ENCODE data around the gene CBLN4. TPM values are rescaled to one million over a fixed set of nuclear protein-coding genes. Genes with fewer than 3 reads are reported as not detected.

Gene CBLN4
- total RNA-seq (not detected), polyA plus RNA-seq (not detected)
- long read RNA-seq, donor 1 = 0 reads
- long read RNA-seq, donor 2 = 0 reads
- long read RNA-seq, donor 3 = 0 reads

DNA sequence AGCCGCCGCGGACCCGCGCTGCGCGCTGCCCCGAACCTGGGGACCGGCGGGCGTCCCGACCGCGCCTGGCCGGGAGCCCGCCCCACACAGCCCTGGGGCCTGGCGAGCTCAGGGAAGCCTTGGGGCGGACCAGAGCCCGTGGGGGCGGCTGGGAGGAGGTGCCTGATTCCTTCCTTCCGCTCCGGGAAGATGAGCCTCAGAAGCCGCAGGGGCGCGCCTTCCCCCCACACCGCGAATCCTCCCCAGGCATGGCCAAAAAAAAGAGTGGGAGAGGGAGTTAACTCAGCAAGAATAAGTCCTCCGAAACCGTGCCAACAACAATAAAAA, at the start of gene CBLN4:
CBLN4 (minus strand) TSS at position 131 of the 327 bp plus-strand sequence. CDS start 1,348 bp downstream, outside the sequence.
- 1 to 3% methylated on average over 29 of the region's 29 CpGs for WGBS, 2 donors
- DNase-seq = no peak
- no peak for ATAC-seq
- TF ChIP-seq, protein P1, sequence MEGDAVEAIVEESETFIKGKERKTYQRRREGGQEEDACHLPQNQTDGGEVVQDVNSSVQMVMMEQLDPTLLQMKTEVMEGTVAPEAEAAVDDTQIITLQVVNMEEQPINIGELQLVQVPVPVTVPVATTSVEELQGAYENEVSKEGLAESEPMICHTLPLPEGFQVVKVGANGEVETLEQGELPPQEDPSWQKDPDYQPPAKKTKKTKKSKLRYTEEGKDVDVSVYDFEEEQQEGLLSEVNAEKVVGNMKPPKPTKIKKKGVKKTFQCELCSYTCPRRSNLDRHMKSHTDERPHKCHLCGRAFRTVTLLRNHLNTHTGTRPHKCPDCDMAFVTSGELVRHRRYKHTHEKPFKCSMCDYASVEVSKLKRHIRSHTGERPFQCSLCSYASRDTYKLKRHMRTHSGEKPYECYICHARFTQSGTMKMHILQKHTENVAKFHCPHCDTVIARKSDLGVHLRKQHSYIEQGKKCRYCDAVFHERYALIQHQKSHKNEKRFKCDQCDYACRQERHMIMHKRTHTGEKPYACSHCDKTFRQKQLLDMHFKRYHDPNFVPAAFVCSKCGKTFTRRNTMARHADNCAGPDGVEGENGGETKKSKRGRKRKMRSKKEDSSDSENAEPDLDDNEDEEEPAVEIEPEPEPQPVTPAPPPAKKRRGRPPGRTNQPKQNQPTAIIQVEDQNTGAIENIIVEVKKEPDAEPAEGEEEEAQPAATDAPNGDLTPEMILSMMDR (IDR thresholded peaks at IDR 0.05) = no peak
- H3K4me1 ChIP-seq = peaks cover 0 to 11% (median 0%) of the 10 kb centered on the region in 9 donors
- H3K4me3 ChIP-seq = peak within 1 kb of the TSS in 3 of 10 donors; percentile 1 to 8 (median 7)
- no peak within 1 kb of the TSS for H3K27ac ChIP-seq
- no peaks in the 10 kb centered on the region for H3K9me3 ChIP-seq
- intact Hi-C loops (cut with DNase I) = no loop called here
- H3K27me3 ChIP-seq = peaks cover 17 to 75% (median 63%) of the 10 kb centered on the region in 7 donors
- H3K36me3 ChIP-seq = no peaks in the 10 kb centered on the region

DNA sequence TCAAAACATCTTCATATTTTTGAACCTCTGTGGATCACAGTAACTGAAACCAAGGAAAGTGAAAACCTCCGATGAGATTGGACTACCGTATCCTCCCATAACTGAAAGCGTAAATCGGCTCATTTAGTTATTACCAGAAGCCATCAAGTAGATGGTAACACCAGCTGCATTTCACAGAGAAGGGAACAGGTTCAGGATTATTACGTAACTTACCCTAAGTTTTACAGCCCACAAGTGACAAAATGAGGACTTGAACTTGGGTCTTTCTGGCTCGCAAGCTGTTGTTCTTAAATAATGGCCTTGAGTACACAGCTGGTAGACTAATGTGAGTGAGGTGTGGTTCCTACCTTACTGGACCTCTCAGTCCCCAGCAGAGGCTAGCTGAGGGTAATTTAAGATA, 37.9 kb upstream of the CBLN4 start:
- Histone ChIP-seq H3K27ac (no peak overlapping the region), H3K36me3 (no peaks in the 10 kb centered on the region), H3K9me3 (peaks cover 0 to 3% (median 0%) of the 10 kb centered on the region in 11 donors), H3K27me3 (no peaks in the 10 kb centered on the region), H3K4me1 (no peaks in the 10 kb centered on the region), H3K4me3 (no peak overlapping the region)
- intact Hi-C loops (cut with DNase I) = no loop called here
- no peak for DNase-seq
- TF ChIP-seq, protein P1 (IDR thresholded peaks at IDR 0.05) = no peak
- WGBS, 2 donors = 74 to 76% methylated on average over 6 of the region's 6 CpGs
- no peak for ATAC-seq

DNA sequence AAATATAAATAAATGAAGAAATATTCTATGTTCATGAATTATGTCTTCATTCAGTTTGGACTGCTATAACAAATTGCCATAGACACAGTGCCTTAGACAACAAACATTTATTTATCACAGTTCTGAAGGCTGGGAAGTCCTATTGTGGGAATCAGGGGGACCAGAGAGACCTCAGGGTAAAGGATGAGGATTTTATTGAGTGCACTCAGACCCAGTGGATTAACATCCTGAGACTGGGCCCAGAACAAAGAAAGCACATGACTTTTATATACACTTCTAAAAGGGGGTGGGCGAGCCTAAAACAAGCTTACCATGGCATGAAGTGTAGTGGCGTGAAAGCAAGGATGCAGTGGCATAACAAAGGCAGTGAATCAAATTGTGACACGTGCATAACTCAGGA, 26.9 kb upstream of the CBLN4 start:
- intact Hi-C loops (cut with DNase I) = no loop called here
- Histone ChIP-seq H3K9me3 (peaks cover 0 to 78% (median 44%) of the 10 kb centered on the region in 11 donors), H3K27ac (no peak overlapping the region), H3K4me1 (no peaks in the 10 kb centered on the region), H3K27me3 (no peaks in the 10 kb centered on the region), H3K4me3 (no peak overlapping the region), H3K36me3 (no peaks in the 10 kb centered on the region)
- ATAC-seq (no peak), DNase-seq (no peak)
- WGBS, 2 donors = 47 to 53% methylated on average over 3 of the region's 3 CpGs
- TF ChIP-seq, protein P1 (IDR thresholded peaks at IDR 0.05) = no peak

DNA sequence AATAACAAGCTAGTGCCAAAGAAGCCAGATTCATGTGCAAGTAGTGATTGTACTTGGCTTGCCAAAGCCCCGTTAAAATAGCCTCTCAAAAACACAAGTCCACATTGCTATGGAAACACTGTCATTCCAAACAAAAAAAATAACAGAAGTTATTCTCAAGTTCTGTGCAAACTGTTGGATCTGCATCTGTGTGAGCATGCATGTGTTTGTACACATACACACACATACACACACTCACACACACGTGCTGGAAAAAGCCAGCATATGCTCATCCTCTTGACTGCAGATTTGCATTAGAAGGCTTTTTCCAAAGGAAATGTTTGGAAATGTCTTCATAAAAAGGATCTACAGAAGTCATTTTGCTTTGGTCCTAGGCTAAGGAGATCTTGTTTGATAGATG, 13.4 kb upstream of the CBLN4 start:
- Histone ChIP-seq H3K27me3 (peaks cover 0 to 7% (median 0%) of the 10 kb centered on the region in 7 donors), H3K4me3 (no peak overlapping the region), H3K27ac (no peak overlapping the region), H3K36me3 (no peaks in the 10 kb centered on the region), H3K9me3 (peaks cover 0 to 5% (median 0%) of the 10 kb centered on the region in 11 donors), H3K4me1 (no peaks in the 10 kb centered on the region)
- intact Hi-C loops (cut with DNase I) = no loop called here
- ATAC-seq = no peak
- no peak for DNase-seq
- 68 to 76% methylated on average over 2 of the region's 2 CpGs for WGBS, 2 donors
- TF ChIP-seq, protein P1 (IDR thresholded peaks at IDR 0.05) = no peak
